GM12892 (cell line): ENCODE results near the gene TEP1.

Source experiments
- POLR2AphosphoS5 ChIP-seq: IDR thresholded peaks from 2 replicates; pipeline ENCODE4 v1.6.1; 2011; ENCODE audit warnings: low read depth, low read length, control low read depth
- TAF1 ChIP-seq: IDR thresholded peaks from 2 replicates; pipeline ENCODE4 v1.6.1; 2011; ENCODE audit warnings: low read depth, mild to moderate bottlenecking, control low read depth, low read length, borderline replicate concordance

GRCh38 chr14:20427231-20428009, 14.1 kb upstream of the TEP1 start:
- no peak for TF ChIP-seq TAF1
- no peak for TF ChIP-seq POLR2AphosphoS5
